GM18873 (cell line): ENCODE results near the gene C10orf90.

Experiments used
- ATAC-seq: cut with Tn5 transposase; IDR thresholded peaks from one replicate; pipeline ENCODE4 v1.9.1; 2021; ENCODE audit warnings: mild to moderate bottlenecking, moderate library complexity, moderate number of reproducible peaks; ENCODE audit not compliant: unreplicated experiment, low FRiP score

C10orf90 gene

GRCh38 chr10:126476246-126476645, 194.2 kb downstream of the C10orf90 start:
- no peak for ATAC-seq

- no peak for ATAC-seq
These were observed 195.3 kb downstream of the C10orf90 start for GRCh38 chr10:126475074-126475691.

- ATAC-seq: no peak
These were observed 196.5 kb downstream of the C10orf90 start for GRCh38 chr10:126474031-126474430.

- no peak for ATAC-seq
These were observed 199.5 kb downstream of the C10orf90 start for GRCh38 chr10:126470991-126471390.

GRCh38 chr10:126469692-126470091, 200.8 kb downstream of the C10orf90 start:
- ATAC-seq: no peak

GRCh38 chr10:126468876-126469643, 201.4 kb downstream of the C10orf90 start:
- ATAC-seq: no peak

GRCh38 chr10:126468467-126468866, 202.0 kb downstream of the C10orf90 start:
- ATAC-seq: no peak

DNA sequence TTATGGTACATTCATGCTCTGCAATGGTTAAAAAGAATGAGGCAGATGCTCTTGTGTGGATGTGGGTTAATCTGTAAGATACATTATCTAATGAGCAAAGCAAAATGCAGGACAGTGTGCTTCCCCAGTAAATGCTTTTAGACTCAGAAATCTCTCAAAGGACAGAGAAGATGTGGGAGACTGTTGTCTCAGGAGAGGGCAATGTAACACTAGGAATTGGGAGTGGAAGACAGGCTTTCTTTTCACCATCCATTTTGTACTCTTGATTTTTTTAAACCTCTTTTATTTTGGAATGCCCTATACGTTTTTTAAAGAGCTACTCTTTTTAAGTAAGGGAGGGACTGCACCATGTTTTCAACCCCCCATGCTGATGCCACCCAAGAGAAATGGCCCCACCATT, 204.7 kb downstream of the C10orf90 start:
- no peak for ATAC-seq

DNA sequence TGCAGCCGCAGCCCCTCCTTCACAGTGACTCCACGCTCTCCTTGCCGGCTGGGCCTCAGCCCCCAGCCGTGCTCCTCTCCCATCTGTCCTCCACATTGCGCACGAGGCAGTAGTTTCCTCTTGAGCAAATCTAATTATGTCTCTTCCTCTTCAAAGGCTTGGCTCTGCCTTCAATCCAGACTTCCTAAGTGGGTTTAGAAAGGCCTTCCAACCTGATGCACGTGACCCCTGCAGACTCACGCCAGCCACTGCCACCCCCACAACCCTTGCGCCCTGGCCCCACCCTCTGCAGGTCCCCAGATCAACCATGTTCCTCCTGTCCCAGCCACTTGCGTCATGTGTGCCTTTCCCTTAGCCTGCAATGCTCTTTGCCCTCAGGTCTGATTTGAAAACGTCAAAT, 207.2 kb downstream of the C10orf90 start:
- no peak for ATAC-seq

DNA sequence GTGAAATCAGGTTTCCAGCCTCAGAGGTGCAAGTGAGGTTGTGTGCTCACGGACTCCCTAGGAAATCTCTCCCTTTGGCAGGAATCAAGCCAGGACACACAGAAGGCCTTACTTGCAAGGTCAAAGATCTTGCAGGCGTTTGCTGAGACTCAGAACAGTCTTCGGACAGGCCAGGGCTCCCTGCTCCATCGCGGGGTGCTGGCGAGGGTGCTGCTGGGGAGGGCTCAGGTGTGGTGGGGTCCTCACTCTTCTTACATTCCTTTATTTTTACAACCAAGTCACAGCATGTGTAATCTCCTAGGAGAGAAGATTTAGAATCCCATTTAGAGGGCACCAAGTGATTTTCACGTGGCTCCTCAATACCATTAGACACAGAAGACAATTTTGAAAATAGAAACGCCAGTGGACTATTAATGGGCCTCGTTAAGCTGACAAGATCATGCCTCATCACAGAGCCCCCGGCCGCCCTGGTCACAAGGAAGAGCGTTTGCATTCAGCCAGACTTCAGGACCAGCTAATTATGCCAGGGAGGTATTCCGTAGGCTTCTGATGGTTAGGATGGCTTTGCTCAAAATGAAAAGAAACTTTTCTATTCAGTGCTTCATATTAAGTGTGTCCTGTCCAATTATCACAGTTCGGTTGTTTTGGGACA, 209.1 kb downstream of the C10orf90 start:
- no peak for ATAC-seq

- no peak for ATAC-seq
These were observed 210.5 kb downstream of the C10orf90 start for GRCh38 chr10:126459878-126460481.

GRCh38 chr10:126459032-126459831, 211.3 kb downstream of the C10orf90 start:
- no peak for ATAC-seq

- no peak for ATAC-seq
These were observed 212.0 kb downstream of the C10orf90 start for GRCh38 chr10:126458466-126458865.

- ATAC-seq: no peak
These were observed 213.9 kb downstream of the C10orf90 start for GRCh38 chr10:126456632-126457031.

DNA sequence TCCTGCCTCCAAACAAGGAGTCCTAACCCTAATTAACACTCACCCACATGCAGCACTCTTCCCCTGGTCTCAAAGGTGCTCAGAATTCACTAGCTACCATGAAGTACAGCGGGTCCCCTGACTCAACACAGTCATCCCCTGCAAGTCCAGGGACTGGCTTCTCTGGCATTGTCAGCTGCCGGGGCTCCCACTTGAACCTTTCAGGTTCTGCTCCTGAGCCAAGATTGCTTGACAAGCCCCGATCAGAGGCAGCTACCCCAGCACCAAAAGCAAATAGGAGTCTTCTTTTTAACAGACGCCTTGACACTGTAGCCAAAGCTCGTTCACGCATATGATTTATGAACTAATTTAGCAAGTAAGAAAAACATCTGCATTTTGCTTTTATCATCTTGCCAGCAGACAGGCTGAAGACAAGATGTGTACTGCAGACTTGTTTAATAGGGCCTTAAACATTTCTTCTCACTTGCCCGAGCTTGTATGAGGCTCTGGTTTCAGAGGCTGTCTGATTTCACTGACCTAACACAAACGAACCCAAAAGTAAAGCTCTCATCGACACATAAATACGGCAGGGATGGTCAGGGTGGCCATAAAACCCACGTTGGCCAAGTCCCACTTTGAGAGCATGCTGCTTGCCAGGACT, 214.6 kb downstream of the C10orf90 start:
- no peak for ATAC-seq

DNA sequence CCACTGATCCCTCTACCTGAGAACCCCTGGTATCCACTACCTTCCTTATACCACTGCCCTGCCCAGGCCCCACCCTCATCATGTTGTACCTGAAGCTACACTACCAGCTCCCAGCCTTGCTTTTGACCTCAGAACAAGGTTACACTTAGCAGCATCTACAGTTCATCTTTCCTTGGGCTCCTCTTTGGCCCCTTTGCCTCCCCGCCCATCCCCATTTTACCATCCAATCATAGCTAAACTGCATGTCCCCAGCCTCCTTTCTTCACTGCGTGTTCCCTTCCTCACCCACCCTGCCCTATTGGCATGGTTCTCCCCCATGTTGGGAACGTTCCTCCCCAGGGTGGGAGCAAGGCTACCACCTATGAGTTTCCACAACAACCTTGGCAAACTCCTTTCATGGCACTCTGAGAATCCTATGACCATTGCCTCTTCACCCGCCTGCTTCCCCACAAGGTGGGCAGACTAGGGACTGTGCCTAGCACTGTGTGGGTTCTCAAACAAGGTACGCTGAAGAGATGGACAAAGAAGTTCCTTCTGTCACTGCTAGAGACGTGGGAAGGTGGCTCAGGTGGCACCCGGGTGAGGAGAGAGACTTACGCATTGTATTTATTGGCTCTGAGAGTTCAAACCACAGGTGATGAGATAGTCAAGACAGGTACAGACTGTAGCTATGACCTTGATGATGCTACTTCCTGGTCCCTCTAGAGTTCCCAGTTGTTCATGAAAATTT, 215.3 kb downstream of the C10orf90 start:
- no peak for ATAC-seq

- ATAC-seq: no peak
These were observed 216.3 kb downstream of the C10orf90 start for GRCh38 chr10:126454045-126454751.

DNA sequence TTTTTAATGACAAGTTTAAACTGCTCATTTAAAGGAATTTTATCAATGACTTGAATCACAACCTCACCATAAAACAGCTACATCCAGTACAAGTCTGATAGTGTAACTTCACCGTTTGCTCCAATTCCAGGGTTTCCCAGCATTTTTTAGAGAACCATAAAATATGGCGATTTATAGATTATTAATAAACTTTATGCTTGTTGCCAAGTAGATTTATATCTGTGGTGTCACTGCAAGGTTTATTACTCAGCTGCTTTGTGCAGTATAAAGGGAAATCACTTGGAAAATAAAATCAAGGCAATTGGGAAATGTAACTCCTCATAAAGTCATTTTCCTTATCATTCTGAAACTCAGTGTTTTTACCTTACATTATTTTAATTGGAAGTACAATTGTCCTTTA, 218.2 kb downstream of the C10orf90 start:
- ATAC-seq: no peak

DNA sequence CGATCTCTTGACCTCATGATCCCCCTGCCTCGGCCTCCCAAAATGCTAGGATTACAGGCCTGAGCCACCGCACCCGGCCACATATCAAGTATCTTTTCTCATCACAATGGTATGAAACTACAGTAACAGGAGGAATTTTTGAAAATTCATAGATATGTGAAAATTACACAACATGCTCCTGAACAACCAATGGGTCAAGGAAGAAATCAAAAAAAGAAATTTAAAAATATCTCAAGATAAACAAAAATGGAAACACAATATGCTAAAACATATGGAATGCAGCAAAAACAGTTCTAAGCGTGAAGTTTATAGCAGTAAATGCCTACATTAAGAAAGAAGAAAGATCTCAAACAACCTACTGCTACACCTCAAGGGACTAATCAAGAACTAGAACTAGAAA, 222.4 kb downstream of the C10orf90 start:
- no peak for ATAC-seq
